ENCODE results near the gene ARHGAP27.

GRCh38 chr17:45404870-45405249 lies 27.8 kb downstream of the ARHGAP27 start:
- TF ChIP-seq OSR1 (CRISPR knock-in tag; IDR thresholded peaks at IDR 0.05): no peak
- no peak for TF ChIP-seq ZNF70 (CRISPR knock-in tag; IDR thresholded peaks at IDR 0.05)
- no peak for TF ChIP-seq ARNTL (CRISPR knock-in tag; IDR thresholded peaks at IDR 0.05; ENCODE audit: borderline replicate concordance, low read depth)
- TF ChIP-seq GLIS3 (CRISPR knock-in tag; IDR thresholded peaks at IDR 0.05): no peak
- TF ChIP-seq ZC3H10 (CRISPR knock-in tag; IDR thresholded peaks at IDR 0.05): no peak
- TF ChIP-seq PATZ1 (CRISPR knock-in tag; IDR thresholded peaks at IDR 0.05; ENCODE audit: borderline replicate concordance): no peak
